Measurements from ENCODE around the gene SLC8A2. TPM values are rescaled to one million over a fixed set of nuclear protein-coding genes. Genes with fewer than 3 reads are reported as not detected.

Gene SLC8A2
- total and polyA plus RNA-seq, 10 of the 15 experiments (the other 5 are each of a cell fraction or from before 2014, with no cell fraction given), result not detected

DNA sequence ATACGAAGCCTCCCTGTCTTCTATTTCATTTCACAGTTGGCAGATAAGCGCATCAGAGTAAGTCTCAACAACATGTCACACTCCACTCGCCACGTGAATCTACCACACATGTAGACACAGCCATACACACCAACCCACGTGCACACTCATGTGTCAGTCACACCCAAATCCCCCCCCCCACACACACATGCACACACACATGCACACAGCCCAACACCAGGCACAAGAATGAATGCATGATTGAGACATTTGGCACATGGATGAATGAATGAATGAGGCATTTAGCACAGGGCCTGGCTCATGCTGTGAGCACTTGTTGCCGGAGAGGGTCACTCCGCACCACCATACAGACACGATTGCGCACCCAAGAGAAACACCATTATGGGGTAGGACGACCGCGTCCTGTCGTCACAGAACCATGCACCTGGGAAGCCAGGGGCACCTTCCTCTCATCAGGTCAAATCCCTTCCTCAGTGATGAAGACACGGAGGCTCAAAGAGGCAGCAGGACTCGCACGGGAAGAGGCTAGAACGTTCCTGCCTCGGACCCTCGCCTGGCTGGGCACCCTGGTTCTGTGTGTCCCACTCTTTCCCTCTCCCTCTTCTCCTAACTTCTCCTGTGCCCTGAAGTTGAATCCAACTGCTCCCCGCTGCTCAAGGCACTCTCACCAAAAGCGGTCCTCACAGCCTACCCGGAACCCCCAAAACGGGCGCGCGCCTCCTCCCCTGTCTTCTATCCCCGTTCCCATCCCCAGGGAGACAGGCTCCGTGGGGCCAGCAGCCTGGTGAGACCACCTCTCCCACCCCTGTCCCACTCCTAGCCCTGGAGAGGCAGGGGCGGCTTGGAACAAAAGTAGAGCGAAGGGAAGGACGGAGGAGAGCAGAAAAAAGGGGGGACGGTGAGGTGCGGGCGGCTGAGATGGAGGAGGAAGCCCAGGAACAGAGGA lies 53.7 kb downstream of the SLC8A2 start:
- intact Hi-C loops (cut with micrococcal nuclease; ENCODE audit: unreplicated experiment), result no loop called here
- CTCF ChIA-PET, result interaction anchor here (0.6 kb wide), 1 partner anchor 337 kb away, joined by 3 read pairs; no protein-coding TSS in a partner anchor
- ATAC-seq, result peak; percentile 22
- Histone ChIP-seq H3K9me3 (replicated peaks; ENCODE audit: control insufficient read depth, insufficient read depth, low read length) (no peaks in the 10 kb centered on the region), H2AFZ (ENCODE audit: control insufficient read depth, low read depth, low read length) (no peak overlapping the region), H3K9ac (ENCODE audit: control insufficient read depth, insufficient read depth, low read length) (no peak overlapping the region), H4K20me1 (ENCODE audit: control insufficient read depth, insufficient read depth) (no peaks in the 10 kb centered on the region), H3K4me3 (no peak overlapping the region), H3K4me2 (ENCODE audit: control insufficient read depth, insufficient read depth) (no peak overlapping the region), H3K27ac (ENCODE audit: control insufficient read depth, insufficient read depth) (no peak overlapping the region), H3K4me1 (ENCODE audit: control insufficient read depth, insufficient read depth, low read length) (no peaks in the 10 kb centered on the region; the same call in 1 of the 2 replicates), H3K36me3 (ENCODE audit: control insufficient read depth in 2 of 2, insufficient read depth in 2 of 2, low read length in 1 of 2) (no peaks in the 10 kb centered on the region), H3K79me2 (ENCODE audit: control insufficient read depth, insufficient read depth, low read length) (no peaks in the 10 kb centered on the region), H3K27me3 (replicated peaks in 1 of 2; ENCODE audit: control insufficient read depth in 2 of 2, insufficient read depth in 2 of 2, low read length in 1 of 2) (peaks cover 15 to 17% of the 10 kb centered on the region in 2 experiments)
- in situ Hi-C loops (cut with MboI), result no loop called here
- POLR2A ChIA-PET, result no interaction called here
- no TSS peak for BruUV-seq (replicated peaks)
- TF ChIP-seq CHD4 (IDR thresholded peaks at IDR 0.05) (no peak), ZNF207 (IDR thresholded peaks at IDR 0.05; ENCODE audit: borderline replicate concordance) (no peak), PKNOX1 (IDR thresholded peaks at IDR 0.05) (peak; percentile 31; the same call in 1 of the 2 replicates), SRF (IDR thresholded peaks at IDR 0.05; ENCODE audit: low read depth in 2 of 2, low read length in 2 of 2) (no peak), RBBP5 (conservative IDR thresholded peaks at IDR 0.05) (no peak), RAD21 (IDR thresholded peaks at IDR 0.05; ENCODE audit: insufficient read depth, low read depth, low read length) (no peak), NBN (IDR thresholded peaks at IDR 0.05) (no peak), ZNF24 (IDR thresholded peaks at IDR 0.05) (peak; percentile 72), YY1 (IDR thresholded peaks at IDR 0.05; ENCODE audit: low read depth, low read length) (no peak)
- FAIRE-seq, result no peak
- SMC1A ChIA-PET (ENCODE audit: uncharacterized antibody, unreplicated experiment), result no interaction called here
- RAD21 ChIA-PET (ENCODE audit: unreplicated experiment), result no interaction called here
- WGBS (ENCODE audit: insufficient coverage, insufficient replicate concordance, low lambda C conversion rate, missing lambda C conversion rate), result 24% methylated on average over 32 of the region's 34 CpGs
- DNase-seq (ENCODE audit: low read depth, low spot score), result no peak
